Gastroesophageal sphincter (tissue), 3 donors: ENCODE data around the gene FNDC7.

Source experiments
- CTCF ChIP-seq, 4 experiments: fragments of 200-600 bp in 2 of 4; fragments of 450-650 bp in 2 of 4; sonication (generic) in 1 of 4; IDR thresholded peaks; one replicate each; pipeline ENCODE4 v1.5.1; 2017 to 2019; ENCODE audit warnings: antibody characterized with exemption in 4 of 4, mild to moderate bottlenecking in 2 of 4, moderate library complexity in 2 of 4
- EP300 ChIP-seq: sonication (generic); formaldehyde crosslinking; IDR thresholded peaks from one replicate; pipeline ENCODE4 v1.6.1; 2017; ENCODE audit warnings: antibody characterized with exemption, mild to moderate bottlenecking
- POLR2A ChIP-seq, 2 donors: fragments of 450-650 bp; IDR thresholded peaks; one replicate each; pipeline ENCODE4 v1.6.1; 2017; ENCODE audit warnings: antibody characterized with exemption in 2 of 2, mild to moderate bottlenecking in 2 of 2, moderate library complexity in 1 of 2
- POLR2AphosphoS5 ChIP-seq: sonication (generic); formaldehyde crosslinking; IDR thresholded peaks from one replicate; pipeline ENCODE4 v1.6.1; 2017; ENCODE audit warnings: antibody characterized with exemption

DNA sequence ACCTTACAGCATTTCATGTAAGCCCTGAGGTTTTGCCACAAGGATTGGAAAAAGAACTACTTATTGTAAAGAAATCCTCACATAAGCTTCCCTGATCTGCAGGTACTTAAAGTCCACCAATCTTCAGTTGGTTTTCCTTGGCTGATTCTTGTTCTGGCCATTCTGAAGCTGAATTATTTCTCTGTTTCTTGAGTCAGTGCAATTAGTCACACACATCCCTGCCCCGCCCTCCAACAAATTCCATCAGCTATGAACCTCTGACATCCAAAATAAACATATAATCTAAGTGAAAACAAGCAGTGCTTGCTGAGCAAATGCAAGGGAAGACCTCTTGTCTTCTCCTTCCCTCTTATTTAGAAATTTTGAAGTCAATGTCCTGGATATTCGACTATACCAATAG is 8.2 kb upstream of the FNDC7 start:
- TF ChIP-seq POLR2AphosphoS5 (no peak), CTCF (IDR thresholded peaks at IDR 0.05) (no peak), EP300 (no peak), POLR2A (IDR thresholded peaks at IDR 0.05) (no peak)
